Right lobe of liver (tissue), 6 donors: Measurements from ENCODE around the gene TAF12. TPM values are rescaled to one million over a fixed set of nuclear protein-coding genes. Genes with fewer than 3 reads are reported as not detected.
"Not testable (repeated sequence)": the region's sequence is repeated elsewhere in the genome, so short reads cannot be mapped to it uniquely, and the experiment has no call there.

Source experiments
- ATAC-seq, 4 donors: fragments of 200-7000 bp; cut with Tn5 transposase; one replicate each; pipeline ENCODE4 v1.9.1; 2020; ENCODE audit warnings: mild to moderate bottlenecking in 4 of 4, moderate library complexity in 4 of 4
- DNase-seq, 3 donors: peaks; one replicate each; pipeline ENCODE4 v3.0.0-alpha.2; 2020
- H3K27ac ChIP-seq, 3 donors: fragments of 200-600 bp; one replicate each; pipeline ENCODE4 v1.8.0; 2022
- H3K27me3 ChIP-seq, 2 donors: fragments of 200-600 bp; one replicate each; pipeline ENCODE4 v1.8.0; 2022
- H3K36me3 ChIP-seq, 4 donors: fragments of 200-600 bp; sonication (generic) in 1 of 4; one replicate each; pipeline versions ENCODE4 v1.5.1 to v1.8.0; 2017 to 2022; ENCODE audit warnings: control low read depth in 1 of 4
- H3K4me1 ChIP-seq, 4 donors: fragments of 200-600 bp; sonication (generic) in 1 of 4; one replicate each; pipeline versions ENCODE4 v1.5.1 to v1.8.0; 2017 to 2022; ENCODE audit warnings: control low read depth in 1 of 4
- H3K4me3 ChIP-seq, 3 donors: fragments of 200-600 bp; one replicate each; pipeline ENCODE4 v1.8.0; 2022
- H3K9me3 ChIP-seq, 4 donors: fragments of 200-600 bp; sonication (generic) in 1 of 4; one replicate each; pipeline versions ENCODE4 v1.5.1 to v1.8.0; 2017 to 2022; ENCODE audit warnings: control low read depth in 1 of 4
- POLR2A ChIP-seq: fragments of 450-650 bp; IDR thresholded peaks from one replicate; pipeline ENCODE4 v1.6.1; 2017; ENCODE audit warnings: antibody characterized with exemption, mild to moderate bottlenecking
- WGBS: methylation state at CpG from one replicate; pipeline ENCODE4 v1.1.6; 2018; ENCODE audit warnings: low coverage, low lambda C conversion rate; ENCODE audit not compliant: insufficient coverage; ENCODE audit errors: missing lambda C conversion rate; 5-methylcytosine and 5-hydroxymethylcytosine counted together
- intact Hi-C, 2 donors: fragments of 100-400 bp; cut with DNase I; formaldehyde crosslinking; loops; one replicate each; pipeline versions ENCODE4 v1.11.2 to v1.14.1; 2022
- total RNA-seq, 6 experiments: library from RNA; depleted of rRNA in 2 of 6; stranded (reverse); fragments of >200 nt in 2 of 6; fragmentation: NEBNext Ultra II Directional in 3 of 6; extraction: Animal tissue kit (Norgen Biotek cat#: 25700) in 3 of 6; gene quantifications; one replicate each; pipeline versions ENCODE4 v1.1.0 to v1.2.4, GENCODE V29; 2016 to 2023
- TF ChIP-seq, protein P1 (sequence below), 4 donors: fragments of 200-600 bp in 3 of 4; fragments of 450-650 bp in 1 of 4; IDR thresholded peaks; one replicate each; pipeline versions ENCODE4 v1.5.1 to v1.8.0; 2016 to 2022; ENCODE audit warnings: antibody characterized with exemption in 4 of 4, mild to moderate bottlenecking in 2 of 4
- donor health status: DM: no; HTN: yes; CAD: no.
- donor health status: DM: no; HTN: no; CAD: no.
- donor health status: DM: no; HTN: no; CAD: no.
- donor health status: DM: no; HTN: yes; CAD: no.
- donor health status: DM: no; HTN: yes; CAD: no.

TAF12 gene
- total RNA-seq, 6 experiments from 2014 or later = 7.8 to 12.0 (median 10.3) TPM

DNA sequence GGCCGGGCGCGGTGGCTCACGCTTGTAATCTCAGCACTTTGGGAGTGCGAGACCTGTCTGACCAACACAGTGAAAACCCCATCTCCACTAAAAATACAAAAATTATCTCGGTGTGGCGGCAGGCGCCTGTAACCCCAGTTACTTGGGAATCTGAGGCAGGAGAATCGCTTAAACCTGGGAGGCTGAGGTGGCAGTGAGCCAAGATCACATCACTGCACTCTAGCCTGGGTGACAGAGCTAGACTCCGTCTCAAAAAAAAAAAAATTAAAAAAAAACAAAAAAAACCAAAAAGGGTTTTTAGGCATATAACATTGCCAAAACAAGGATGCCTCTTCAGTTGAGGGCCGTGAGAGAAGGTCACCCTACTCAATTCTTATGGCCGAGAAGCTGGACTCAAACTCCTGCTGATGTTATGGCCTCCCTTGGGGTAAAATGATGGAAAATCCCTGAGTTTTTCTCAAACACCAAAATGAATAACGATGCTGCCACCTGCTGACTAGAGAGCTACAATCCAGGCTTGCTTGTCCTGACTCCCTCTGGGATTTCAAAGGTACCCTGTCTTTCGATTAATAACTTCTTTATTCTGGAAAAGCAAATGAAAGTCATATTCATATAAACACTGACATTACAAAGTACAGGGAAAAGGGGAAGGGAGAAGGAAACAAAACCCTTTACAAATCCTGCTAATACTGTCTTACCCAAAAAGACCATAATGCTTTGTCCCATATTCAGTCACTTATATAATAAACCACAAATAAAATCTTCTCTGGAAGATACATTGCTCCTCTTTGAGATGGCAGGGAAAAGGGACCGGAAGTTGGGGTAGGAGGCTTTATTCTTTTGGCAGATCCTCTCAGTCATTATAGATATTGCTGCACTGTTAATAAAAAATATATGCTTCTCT lies 40.1 kb downstream of the TAF12 start:
- peak in 1 of 3 donors; percentile 62 for DNase-seq
- Histone ChIP-seq H3K4me3 (no peak overlapping the region), H3K4me1 (no peaks in the 10 kb centered on the region), H3K27me3 (no peaks in the 10 kb centered on the region), H3K27ac (no peak overlapping the region), H3K9me3 (no peaks in the 10 kb centered on the region), H3K36me3 (peaks cover 0 to 40% (median 9%) of the 10 kb centered on the region in 4 donors)
- peak; percentile 79 to 92 (median 83) for ATAC-seq
- TF ChIP-seq, protein P1, sequence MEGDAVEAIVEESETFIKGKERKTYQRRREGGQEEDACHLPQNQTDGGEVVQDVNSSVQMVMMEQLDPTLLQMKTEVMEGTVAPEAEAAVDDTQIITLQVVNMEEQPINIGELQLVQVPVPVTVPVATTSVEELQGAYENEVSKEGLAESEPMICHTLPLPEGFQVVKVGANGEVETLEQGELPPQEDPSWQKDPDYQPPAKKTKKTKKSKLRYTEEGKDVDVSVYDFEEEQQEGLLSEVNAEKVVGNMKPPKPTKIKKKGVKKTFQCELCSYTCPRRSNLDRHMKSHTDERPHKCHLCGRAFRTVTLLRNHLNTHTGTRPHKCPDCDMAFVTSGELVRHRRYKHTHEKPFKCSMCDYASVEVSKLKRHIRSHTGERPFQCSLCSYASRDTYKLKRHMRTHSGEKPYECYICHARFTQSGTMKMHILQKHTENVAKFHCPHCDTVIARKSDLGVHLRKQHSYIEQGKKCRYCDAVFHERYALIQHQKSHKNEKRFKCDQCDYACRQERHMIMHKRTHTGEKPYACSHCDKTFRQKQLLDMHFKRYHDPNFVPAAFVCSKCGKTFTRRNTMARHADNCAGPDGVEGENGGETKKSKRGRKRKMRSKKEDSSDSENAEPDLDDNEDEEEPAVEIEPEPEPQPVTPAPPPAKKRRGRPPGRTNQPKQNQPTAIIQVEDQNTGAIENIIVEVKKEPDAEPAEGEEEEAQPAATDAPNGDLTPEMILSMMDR (IDR thresholded peaks at IDR 0.05) = peak; percentile 61 to 70 (median 66)
- TF ChIP-seq POLR2A = no peak
- 65% methylated on average over 15 of the region's 15 CpGs for WGBS
- intact Hi-C loops = loop anchor here in 1 of 2 donors (5.0 kb wide), 1 partner anchor 80 kb away; no protein-coding TSS in a partner anchor

DNA sequence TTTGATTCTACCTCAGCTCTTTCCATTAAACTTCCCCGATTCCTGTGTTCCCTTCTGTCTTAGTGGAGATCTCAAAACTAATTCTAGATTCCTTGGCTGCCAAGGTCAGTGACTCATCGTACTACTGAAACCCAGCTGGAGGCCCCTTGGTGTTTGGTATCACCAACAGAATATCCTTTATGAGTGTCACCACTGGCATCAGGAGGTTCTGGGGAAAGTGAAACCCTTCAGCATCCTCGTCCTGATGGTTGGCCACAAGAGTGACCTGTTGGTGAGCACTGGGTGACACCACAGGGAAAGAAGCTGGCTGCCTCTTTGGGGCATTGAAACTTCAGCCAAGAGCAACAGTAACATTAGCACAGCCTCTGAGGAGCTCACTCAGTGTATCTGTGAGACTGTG lies 41.2 kb downstream of the TAF12 start:
- intact Hi-C loops = loop anchor here in 1 of 2 donors (5.0 kb wide), 1 partner anchor 79 kb away; no protein-coding TSS in a partner anchor
- no peak overlapping the region for H3K4me3 ChIP-seq
- H3K27ac ChIP-seq = no peak overlapping the region
- ATAC-seq (no peak), DNase-seq (no peak)
- no peaks in the 10 kb centered on the region for H3K9me3 ChIP-seq
- no peaks in the 10 kb centered on the region for H3K4me1 ChIP-seq
- H3K36me3 ChIP-seq = peaks cover 0 to 31% (median 8%) of the 10 kb centered on the region in 4 donors
- WGBS = 62% methylated on average over 3 of the region's 3 CpGs
- TF ChIP-seq, protein P1 (IDR thresholded peaks at IDR 0.05) = no peak
- no peak for TF ChIP-seq POLR2A
- H3K27me3 ChIP-seq = no peaks in the 10 kb centered on the region

DNA sequence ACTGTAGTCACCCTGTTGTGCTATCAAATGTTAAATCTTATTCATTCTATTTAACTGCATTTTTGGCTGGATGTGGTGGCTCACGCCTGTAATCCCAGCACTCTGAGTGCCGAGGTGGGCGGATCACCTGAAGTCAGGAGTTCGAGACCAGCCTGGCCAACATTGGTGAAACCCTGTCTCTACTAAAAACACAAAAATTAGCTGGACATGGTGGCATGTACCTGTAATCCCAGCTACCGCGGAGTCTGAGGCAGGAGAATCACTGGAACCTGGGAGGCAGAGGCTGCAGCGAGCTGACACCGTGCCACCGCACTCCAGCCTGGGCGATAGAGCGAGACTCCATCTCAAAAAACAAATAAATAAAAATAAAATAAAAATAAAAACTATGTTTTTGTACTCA lies 46.6 kb downstream of the TAF12 start:
- ATAC-seq, intact Hi-C loops: not testable (repeated sequence)

DNA sequence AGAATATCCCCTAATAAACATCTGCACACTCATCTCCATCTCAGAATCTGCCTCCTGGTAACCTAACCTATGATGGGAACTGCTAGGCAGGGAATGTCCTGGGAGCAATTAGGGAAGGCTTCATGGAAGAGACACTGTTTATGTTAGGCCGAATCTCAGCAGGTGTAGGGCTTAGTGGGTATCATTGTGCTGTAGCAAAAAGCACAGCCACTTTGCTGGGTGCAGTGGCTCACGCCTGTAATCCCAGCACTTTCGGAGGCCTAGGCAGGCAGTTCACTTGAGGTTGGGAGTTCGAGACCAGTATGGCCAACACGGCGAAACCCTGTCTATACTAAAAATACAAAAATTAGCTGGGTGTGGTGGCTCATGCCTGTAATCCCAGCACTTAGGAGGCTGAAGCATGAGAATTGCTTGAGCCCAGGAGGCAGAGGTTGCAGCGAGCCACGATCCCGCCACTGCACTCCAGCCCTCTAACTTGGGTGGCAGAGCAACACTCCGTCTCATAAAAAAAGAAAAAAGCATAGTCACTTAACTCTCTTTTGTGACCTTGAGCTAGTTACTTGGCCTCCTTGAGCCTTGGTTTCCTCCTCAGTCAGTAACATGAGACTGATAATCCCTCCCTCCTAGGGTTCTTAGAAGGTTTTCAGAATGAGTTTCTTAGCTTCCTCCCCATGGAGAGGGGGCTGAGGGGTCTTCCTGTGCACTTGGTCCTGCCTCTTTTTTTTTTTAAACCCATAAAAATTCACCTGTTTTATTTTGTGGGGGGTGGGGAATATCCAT lies 47.3 kb downstream of the TAF12 start:
- Histone ChIP-seq H3K27me3 (no peaks in the 10 kb centered on the region), H3K27ac (no peak overlapping the region), H3K4me3 (no peak overlapping the region), H3K36me3 (no peaks in the 10 kb centered on the region), H3K9me3 (no peaks in the 10 kb centered on the region), H3K4me1 (no peaks in the 10 kb centered on the region)
- 93% methylated on average over 6 of the region's 10 CpGs for WGBS
- intact Hi-C loops = no loop called here
- ATAC-seq (no peak), DNase-seq (no peak)
- TF ChIP-seq, protein P1 (IDR thresholded peaks at IDR 0.05) = no peak
- no peak for TF ChIP-seq POLR2A

More for the DNA sequence above, 46.6 kb downstream of the TAF12 start:
- not testable (repeated sequence) for H3K4me3 ChIP-seq, DNase-seq, H3K27me3 ChIP-seq, H3K36me3 ChIP-seq, H3K4me1 ChIP-seq, H3K27ac ChIP-seq, H3K9me3 ChIP-seq
- WGBS = 95% methylated on average over 10 of the region's 11 CpGs

DNA sequence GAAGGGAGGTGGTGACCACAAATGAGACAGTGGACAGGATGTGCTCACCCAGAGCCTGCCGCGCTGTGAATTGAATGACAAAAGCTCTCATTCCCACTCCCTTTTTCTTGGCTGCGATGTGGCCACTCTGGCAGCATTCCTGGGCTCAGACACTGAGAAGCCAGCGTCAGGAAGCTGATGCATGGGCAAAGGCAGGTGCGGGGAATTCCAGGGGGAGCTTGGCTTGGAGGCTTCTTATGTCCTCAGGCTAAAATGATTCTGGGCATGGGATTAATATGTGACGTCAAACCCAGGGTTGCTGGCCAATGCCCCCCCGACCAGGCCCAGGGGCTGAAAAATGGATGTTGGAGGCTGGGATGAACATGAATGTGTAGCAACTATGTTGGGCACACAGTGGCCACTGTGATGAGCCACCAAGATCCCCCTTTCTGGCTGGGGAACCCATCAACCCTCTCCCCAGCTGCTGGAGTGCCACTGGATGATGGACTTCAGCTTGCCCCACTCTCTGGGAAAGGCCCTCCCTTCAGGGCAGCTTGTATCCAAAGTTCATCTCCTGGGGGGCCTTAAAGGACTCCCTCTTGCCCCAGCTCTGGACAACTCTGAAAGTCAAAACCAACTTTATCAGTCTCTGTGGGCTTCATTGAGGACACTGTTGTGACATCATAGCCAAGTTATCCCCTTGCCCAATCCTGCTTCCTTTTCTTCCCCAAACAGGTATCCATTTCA lies 48.0 kb downstream of the TAF12 start:
- H3K9me3 ChIP-seq, H3K36me3 ChIP-seq, H3K27ac ChIP-seq, H3K4me3 ChIP-seq, H3K27me3 ChIP-seq, DNase-seq, H3K4me1 ChIP-seq, ATAC-seq, intact Hi-C loops: not testable (repeated sequence)
- 84% methylated on average over 5 of the region's 7 CpGs for WGBS

DNA sequence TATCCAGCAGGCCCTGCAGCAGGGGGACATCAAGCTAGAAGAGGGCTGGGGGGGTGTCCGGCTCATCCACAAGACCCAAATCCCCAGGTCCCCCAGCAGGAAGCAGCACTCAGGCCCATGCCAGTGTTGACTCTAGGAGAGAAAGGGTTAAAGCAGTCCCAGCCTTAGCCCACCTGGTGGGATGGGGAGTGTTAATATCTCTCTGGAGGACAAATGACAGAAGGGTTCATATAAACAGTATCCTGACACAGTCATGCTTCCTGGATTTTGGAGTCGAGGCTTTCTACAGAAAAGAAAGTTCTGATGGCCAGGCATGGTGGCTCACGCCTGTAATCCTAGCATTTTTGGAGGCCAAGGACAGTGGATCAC lies 48.9 kb downstream of the TAF12 start:
- 54% methylated on average over 2 of the region's 3 CpGs for WGBS
- H3K4me3 ChIP-seq, H3K27me3 ChIP-seq, DNase-seq, H3K36me3 ChIP-seq, H3K9me3 ChIP-seq, H3K27ac ChIP-seq, ATAC-seq, H3K4me1 ChIP-seq, intact Hi-C loops: not testable (repeated sequence)
